Endothelial cell of umbilical vein (primary cell): ENCODE measurements around the gene RPRML.
A peak's percentile ranks its signal among the peaks of the same experiment; 100 is the strongest.

ENCODE experiments used
- EZH2 ChIP-seq: IDR thresholded peaks from 2 replicates; pipeline ENCODE4 v1.6.1; 2012; ENCODE audit warnings: borderline replicate concordance, low read depth, mild to moderate bottlenecking, moderate library complexity, low read length, inconsistent platforms; ENCODE audit not compliant: severe bottlenecking
- FOS ChIP-seq: IDR thresholded peaks from 2 replicates; pipeline ENCODE4 v1.6.1; 2011; ENCODE audit warnings: mild to moderate bottlenecking, low read length, moderate library complexity, borderline replicate concordance; ENCODE audit not compliant: insufficient read depth
- GATA2 ChIP-seq: IDR thresholded peaks from 2 replicates; pipeline ENCODE4 v1.7.0; 2011; ENCODE audit warnings: low read depth, mild to moderate bottlenecking, moderate library complexity, mixed read lengths, low read length; ENCODE audit not compliant: insufficient read length, insufficient read depth
- JUN ChIP-seq: IDR thresholded peaks from 2 replicates; pipeline ENCODE4 v1.6.1; 2011; ENCODE audit warnings: borderline replicate concordance, low read depth; ENCODE audit not compliant: insufficient read length, insufficient read depth
- MYC ChIP-seq: IDR thresholded peaks from one replicate; pipeline ENCODE4 v1.6.1; 2011; ENCODE audit warnings: mild to moderate bottlenecking, low read depth, low read length
- POLR2A ChIP-seq: IDR thresholded peaks from 2 replicates; pipeline ENCODE4 v1.6.1; 2012; ENCODE audit warnings: low read depth, mild to moderate bottlenecking, control low read depth, low read length
- POLR2AphosphoS5 ChIP-seq: IDR thresholded peaks from 2 replicates; pipeline ENCODE4 v1.6.1; 2012; ENCODE audit warnings: low read depth, mild to moderate bottlenecking, control low read depth, low read length, moderate library complexity; ENCODE audit not compliant: insufficient read depth
- TF ChIP-seq, protein P1 (sequence below), 2 donors: IDR thresholded peaks; 1 replicate in 1 of 2; 2 replicates in 1 of 2; pipeline ENCODE4 v1.5.1; 2011; ENCODE audit warnings: low read length in 2 of 2, mild to moderate bottlenecking in 2 of 2, moderate library complexity in 2 of 2, control low read depth in 1 of 2, inconsistent platforms in 1 of 2, low read depth in 1 of 2; ENCODE audit not compliant: insufficient read depth in 1 of 2; ENCODE audit errors: extremely low read depth in 1 of 2
- TF ChIP-seq, protein P2 (sequence below): IDR thresholded peaks from 2 replicates; pipeline ENCODE4 v1.6.1; 2011; ENCODE audit not compliant: insufficient read depth, insufficient read length

DNA sequence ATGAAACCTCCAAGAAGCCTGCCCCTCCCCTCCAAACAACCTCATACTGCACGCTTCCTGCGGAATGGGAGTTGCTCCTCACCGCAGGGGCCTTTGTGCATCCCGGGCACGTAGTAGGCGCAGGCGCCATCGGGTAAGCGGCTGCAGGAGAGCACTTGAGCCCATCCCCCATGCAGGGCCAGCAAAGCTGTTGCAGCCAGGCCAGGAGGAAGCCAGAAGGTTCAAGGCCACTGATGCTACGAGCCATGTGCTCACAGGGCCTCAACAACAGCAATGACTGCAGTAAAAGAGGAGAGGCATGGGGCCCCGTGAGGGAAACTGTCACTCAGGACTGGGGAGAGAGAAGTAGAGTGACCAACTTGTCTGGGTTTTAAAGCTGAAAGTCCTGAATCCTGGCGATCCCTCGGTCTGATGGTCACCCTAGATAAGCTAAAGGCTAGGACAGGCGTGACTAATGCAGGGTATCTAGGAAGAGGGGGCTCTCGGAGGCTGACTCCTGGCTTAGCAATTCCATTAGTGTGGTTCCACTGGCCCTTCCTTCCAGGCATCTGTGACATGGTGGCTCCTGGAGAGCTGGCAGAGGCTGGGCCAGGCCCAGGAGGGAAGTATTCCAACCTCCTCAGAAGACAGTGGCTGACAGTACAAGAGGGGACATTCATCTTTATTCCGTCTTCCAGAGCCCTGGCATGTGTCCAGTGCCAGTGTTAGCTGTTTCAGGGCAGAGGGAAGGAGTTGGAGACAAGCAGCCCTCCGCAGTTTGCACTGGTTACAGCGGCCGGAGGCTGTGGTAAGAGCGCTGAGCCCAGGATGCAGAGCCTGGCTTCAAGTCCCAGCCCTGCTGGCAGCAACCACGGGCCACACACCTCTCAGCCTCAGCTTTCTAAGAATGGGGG lies 35.3 kb downstream of the RPRML start:
- TF ChIP-seq POLR2A (no peak), JUN (no peak), MYC (no peak), POLR2AphosphoS5 (peak; percentile 75), EZH2 (no peak), GATA2 (peak; percentile 92), FOS (no peak)
- TF ChIP-seq, protein P1, sequence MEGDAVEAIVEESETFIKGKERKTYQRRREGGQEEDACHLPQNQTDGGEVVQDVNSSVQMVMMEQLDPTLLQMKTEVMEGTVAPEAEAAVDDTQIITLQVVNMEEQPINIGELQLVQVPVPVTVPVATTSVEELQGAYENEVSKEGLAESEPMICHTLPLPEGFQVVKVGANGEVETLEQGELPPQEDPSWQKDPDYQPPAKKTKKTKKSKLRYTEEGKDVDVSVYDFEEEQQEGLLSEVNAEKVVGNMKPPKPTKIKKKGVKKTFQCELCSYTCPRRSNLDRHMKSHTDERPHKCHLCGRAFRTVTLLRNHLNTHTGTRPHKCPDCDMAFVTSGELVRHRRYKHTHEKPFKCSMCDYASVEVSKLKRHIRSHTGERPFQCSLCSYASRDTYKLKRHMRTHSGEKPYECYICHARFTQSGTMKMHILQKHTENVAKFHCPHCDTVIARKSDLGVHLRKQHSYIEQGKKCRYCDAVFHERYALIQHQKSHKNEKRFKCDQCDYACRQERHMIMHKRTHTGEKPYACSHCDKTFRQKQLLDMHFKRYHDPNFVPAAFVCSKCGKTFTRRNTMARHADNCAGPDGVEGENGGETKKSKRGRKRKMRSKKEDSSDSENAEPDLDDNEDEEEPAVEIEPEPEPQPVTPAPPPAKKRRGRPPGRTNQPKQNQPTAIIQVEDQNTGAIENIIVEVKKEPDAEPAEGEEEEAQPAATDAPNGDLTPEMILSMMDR (IDR thresholded peaks at IDR 0.05; ENCODE audit: extremely low read depth in 1 of 2, insufficient read depth in 1 of 2, low read depth in 1 of 2, low read length in 2 of 2), result no peak
- TF ChIP-seq, protein P2, sequence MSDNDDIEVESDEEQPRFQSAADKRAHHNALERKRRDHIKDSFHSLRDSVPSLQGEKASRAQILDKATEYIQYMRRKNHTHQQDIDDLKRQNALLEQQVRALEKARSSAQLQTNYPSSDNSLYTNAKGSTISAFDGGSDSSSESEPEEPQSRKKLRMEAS, result no peak
